Adrenal gland (tissue), 12 donors: ENCODE data around the gene PAX7. TPM values are rescaled to one million over a fixed set of nuclear protein-coding genes. Genes with fewer than 3 reads are reported as not detected.

Experiments used
- DNase-seq, 7 donors: peaks; one replicate each; pipeline ENCODE4 v3.0.0-alpha.2; 2019 to 2020
- H3K27ac ChIP-seq, 5 donors: fragments of 200-600 bp; sonication (generic) in 4 of 5; 1 replicate in 3 of 5; 2 replicates in 2 of 5; pipeline versions ENCODE4 v1.5.1 to v1.8.0; 2016 to 2020; ENCODE audit warnings: mild to moderate bottlenecking in 1 of 5
- H3K27me3 ChIP-seq: fragments of 200-600 bp; 2 replicates; pipeline ENCODE4 v1.8.0; 2021
- H3K36me3 ChIP-seq, 2 donors: fragments of 200-600 bp; replicated peaks in 1 of 2; 1 replicate in 1 of 2; 2 replicates in 1 of 2; pipeline versions ENCODE4 v1.5.1 to v1.8.0; 2018 to 2022
- H3K4me1 ChIP-seq, 2 donors: fragments of 200-600 bp; replicated peaks in 1 of 2; 1 replicate in 1 of 2; 2 replicates in 1 of 2; pipeline versions ENCODE4 v1.5.1 to v1.8.0; 2018 to 2021
- H3K4me3 ChIP-seq, 4 donors: fragments of 200-600 bp; sonication (generic) in 3 of 4; one replicate each; pipeline ENCODE4 v1.5.1; 2016 to 2018
- H3K9me3 ChIP-seq, 3 donors: fragments of 200-600 bp; sonication (generic) in 1 of 3; replicated peaks in 1 of 3; 1 replicate in 2 of 3; 2 replicates in 1 of 3; pipeline versions ENCODE4 v1.5.1 to v1.8.0; 2016 to 2021
- POLR2A ChIP-seq, 2 donors: fragments of 450-650 bp; IDR thresholded peaks; one replicate each; pipeline ENCODE4 v1.6.1; 2017; ENCODE audit warnings: antibody characterized with exemption in 2 of 2, mild to moderate bottlenecking in 2 of 2, moderate library complexity in 1 of 2
- WGBS, 4 donors: extraction: QIAGEN DNeasy Blood & Tissue Kit in 2 of 4; methylation state at CpG; one replicate each; pipeline versions ENCODE4 v1.1.5 to v1.1.7; 2013 to 2017; 5-methylcytosine and 5-hydroxymethylcytosine counted together
- intact Hi-C, 2 donors: fragments of 100-400 bp; cut with DNase I; formaldehyde crosslinking; loops; one replicate each; pipeline versions ENCODE4 v1.14.1 to v1.15.0; 2022 to 2023
- polyA plus RNA-seq, 3 donors: library from polyadenylated mRNA; stranded (reverse); fragments of 200-250 nt in 2 of 3; fragments of 350-450 nt in 1 of 3; fragmentation: Illumina TruSeq in 1 of 3; extraction: RNeasy Lipid Tissue Mini Kit (QIAGEN cat#74804) in 1 of 3; gene quantifications; one replicate each; pipeline ENCODE4 v1.2.3, GENCODE V29; 2013 to 2014
- total RNA-seq, 9 donors: library from RNA; depleted of rRNA in 4 of 9; stranded (reverse); fragments of >200 nt in 4 of 9; fragments of 120-200 nt in 1 of 9; fragmentation: NEBNext Ultra II Directional in 1 of 9; extraction: Animal tissue kit (Norgen Biotek cat#: 25700) in 1 of 9; gene quantifications; one replicate each; pipeline versions ENCODE4 v1.1.0 to v1.2.4, GENCODE V29; 2013 to 2023
- TF ChIP-seq, protein P1 (sequence below), 6 experiments: fragments of 450-650 bp in 4 of 6; fragments of 200-600 bp in 2 of 6; sonication (generic) in 1 of 6; IDR thresholded peaks; 1 replicate in 5 of 6; 2 replicates in 1 of 6; pipeline versions ENCODE4 v1.5.1 to v1.8.0; 2016 to 2021; ENCODE audit warnings: antibody characterized with exemption in 6 of 6, mild to moderate bottlenecking in 2 of 6, moderate library complexity in 1 of 6
- donor health status: healthy with polysubstance abuse.
- donor health status: Bipolar disorder and iron deficiency.
- donor health status: DM: yes; HTN: yes; CAD: no.
- donor health status: DM: no; HTN: no; CAD: no.
- donor health status: DM: no; HTN: no; CAD: no.
- donor health status: DM: yes; HTN: yes; CAD: no.

The PAX7 gene
- total and polyA plus RNA-seq, 12 donors = not detected

DNA sequence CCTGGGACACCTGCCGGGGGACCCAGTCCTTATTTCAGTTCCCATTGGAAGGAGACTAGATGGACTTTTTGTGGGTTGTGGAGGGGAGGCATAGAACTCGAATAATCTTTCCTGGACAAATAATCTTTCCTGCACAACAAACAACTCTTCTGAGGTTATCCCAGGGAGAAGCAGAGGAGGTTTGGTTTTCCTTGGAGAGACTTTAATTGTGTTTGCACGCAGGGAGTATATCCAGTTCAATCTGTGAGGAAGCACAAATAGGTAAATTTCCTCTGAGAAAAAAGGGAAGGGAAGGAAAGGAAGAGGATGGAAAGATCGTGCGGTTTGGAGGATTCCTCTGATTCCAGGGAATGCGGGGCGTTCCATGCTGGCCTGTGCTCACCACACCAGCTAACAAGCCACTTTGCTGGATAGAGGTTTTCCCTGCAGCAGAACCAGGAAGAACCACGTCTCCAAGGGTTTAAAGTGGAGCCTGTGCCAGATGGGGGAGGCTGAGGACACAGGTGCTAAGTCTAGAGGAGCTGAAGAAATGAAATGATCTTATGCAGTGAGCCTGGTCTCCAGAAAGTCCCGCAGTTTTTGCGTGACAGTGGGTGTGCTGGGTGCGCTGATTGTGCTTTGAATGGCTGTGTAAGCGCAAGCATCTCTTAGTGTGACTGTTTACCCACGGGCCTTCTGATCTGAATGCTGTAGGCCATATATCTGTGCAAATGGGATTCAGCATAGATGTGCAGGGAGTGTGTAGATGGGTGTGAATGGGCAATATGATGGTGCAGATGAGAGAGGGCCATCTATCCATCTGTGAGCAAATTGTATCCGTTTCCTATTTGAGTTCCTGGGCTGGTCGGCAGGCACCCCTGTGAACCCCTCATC, 7.6 kb downstream of the PAX7 start:
- Histone ChIP-seq H3K27me3 (peaks cover 93% of the 10 kb centered on the region), H3K36me3 (no peaks in the 10 kb centered on the region), H3K4me3 (no peak overlapping the region), H3K27ac (no peak overlapping the region), H3K9me3 (no peaks in the 10 kb centered on the region), H3K4me1 (no peaks in the 10 kb centered on the region)
- no peak for DNase-seq
- intact Hi-C loops = no loop called here
- no peak for TF ChIP-seq POLR2A (IDR thresholded peaks at IDR 0.05)
- TF ChIP-seq, protein P1, sequence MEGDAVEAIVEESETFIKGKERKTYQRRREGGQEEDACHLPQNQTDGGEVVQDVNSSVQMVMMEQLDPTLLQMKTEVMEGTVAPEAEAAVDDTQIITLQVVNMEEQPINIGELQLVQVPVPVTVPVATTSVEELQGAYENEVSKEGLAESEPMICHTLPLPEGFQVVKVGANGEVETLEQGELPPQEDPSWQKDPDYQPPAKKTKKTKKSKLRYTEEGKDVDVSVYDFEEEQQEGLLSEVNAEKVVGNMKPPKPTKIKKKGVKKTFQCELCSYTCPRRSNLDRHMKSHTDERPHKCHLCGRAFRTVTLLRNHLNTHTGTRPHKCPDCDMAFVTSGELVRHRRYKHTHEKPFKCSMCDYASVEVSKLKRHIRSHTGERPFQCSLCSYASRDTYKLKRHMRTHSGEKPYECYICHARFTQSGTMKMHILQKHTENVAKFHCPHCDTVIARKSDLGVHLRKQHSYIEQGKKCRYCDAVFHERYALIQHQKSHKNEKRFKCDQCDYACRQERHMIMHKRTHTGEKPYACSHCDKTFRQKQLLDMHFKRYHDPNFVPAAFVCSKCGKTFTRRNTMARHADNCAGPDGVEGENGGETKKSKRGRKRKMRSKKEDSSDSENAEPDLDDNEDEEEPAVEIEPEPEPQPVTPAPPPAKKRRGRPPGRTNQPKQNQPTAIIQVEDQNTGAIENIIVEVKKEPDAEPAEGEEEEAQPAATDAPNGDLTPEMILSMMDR (IDR thresholded peaks at IDR 0.05) = no peak
- WGBS, 4 donors = 15 to 18% (median 16%) methylated on average over 13 to 15 of the region's 15 CpGs

DNA sequence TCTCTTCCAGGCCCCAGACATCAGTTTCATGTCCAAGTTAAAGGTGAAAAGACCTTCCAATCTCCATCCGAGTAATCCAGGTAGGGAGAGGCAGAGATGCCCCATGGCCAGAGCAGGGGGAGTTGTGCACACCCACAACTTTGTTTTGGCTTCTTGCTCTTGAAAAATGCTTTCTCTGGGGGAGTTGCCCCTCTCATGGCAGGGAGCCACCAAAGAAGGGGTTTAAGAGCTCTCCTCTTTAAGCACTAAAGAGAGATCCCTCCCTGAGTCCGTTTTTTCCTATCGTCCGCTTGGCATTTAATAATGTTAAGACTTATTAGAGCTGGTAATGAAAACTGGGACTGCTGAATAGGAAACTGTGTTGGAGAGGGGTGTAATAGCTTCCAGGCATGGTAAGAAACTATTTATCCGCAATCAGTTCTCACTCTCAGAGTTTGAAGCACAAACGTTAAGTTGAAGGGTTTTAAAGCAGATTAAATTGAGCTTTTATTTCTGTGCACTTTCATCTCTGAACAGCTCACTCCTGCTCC, 8.3 kb downstream of the PAX7 start:
- 10 to 16% (median 12%) methylated on average over 6 of the region's 6 CpGs for WGBS, 4 donors
- Histone ChIP-seq H3K36me3 (no peaks in the 10 kb centered on the region), H3K27me3 (peaks cover 93% of the 10 kb centered on the region), H3K27ac (no peak overlapping the region), H3K4me1 (no peaks in the 10 kb centered on the region), H3K4me3 (no peak overlapping the region), H3K9me3 (no peaks in the 10 kb centered on the region)
- DNase-seq = no peak
- intact Hi-C loops = no loop called here
- no peak for TF ChIP-seq POLR2A (IDR thresholded peaks at IDR 0.05)
- TF ChIP-seq, protein P1 (IDR thresholded peaks at IDR 0.05) = no peak

DNA sequence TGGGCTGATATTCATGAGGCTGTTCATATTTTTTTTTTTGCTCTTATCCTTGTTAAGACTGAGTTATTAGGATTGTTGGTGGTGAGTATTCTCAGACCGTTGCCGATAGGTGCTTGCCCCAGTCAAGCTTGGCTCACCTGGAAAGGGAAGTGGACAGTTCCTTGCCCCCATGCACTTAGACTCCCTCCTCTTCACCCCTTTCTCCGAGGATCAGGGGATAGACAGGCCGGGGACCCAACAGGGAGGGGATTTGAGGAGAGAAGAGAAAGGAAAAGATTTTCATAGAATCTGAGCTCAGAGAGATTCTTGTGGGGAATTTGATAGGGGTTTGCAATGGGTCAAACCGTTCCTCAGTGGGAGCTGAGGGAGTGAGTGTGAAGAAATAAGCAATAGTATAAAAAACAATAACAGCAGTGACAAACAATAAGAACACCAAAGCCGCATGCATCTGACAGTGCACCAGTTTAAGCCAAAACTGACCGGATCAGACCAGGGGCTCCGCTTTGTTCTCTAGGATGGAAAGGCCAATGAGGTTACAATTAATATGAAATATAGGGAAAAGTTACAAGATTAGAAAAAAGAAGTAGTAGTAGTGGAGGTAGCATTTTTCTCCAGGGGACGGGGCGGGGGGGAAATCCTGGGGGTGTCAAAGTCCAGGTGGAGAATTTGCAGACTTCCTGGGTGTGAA, 8.9 kb downstream of the PAX7 start:
- Histone ChIP-seq H3K27ac (no peak overlapping the region), H3K9me3 (no peaks in the 10 kb centered on the region), H3K27me3 (peaks cover 93% of the 10 kb centered on the region), H3K4me3 (no peak overlapping the region), H3K36me3 (no peaks in the 10 kb centered on the region), H3K4me1 (no peaks in the 10 kb centered on the region)
- DNase-seq = no peak
- TF ChIP-seq, protein P1 (IDR thresholded peaks at IDR 0.05) = no peak
- no peak for TF ChIP-seq POLR2A (IDR thresholded peaks at IDR 0.05)
- WGBS, 4 donors = 10 to 13% (median 12%) methylated on average over 10 of the region's 10 CpGs
- intact Hi-C loops = no loop called here

DNA sequence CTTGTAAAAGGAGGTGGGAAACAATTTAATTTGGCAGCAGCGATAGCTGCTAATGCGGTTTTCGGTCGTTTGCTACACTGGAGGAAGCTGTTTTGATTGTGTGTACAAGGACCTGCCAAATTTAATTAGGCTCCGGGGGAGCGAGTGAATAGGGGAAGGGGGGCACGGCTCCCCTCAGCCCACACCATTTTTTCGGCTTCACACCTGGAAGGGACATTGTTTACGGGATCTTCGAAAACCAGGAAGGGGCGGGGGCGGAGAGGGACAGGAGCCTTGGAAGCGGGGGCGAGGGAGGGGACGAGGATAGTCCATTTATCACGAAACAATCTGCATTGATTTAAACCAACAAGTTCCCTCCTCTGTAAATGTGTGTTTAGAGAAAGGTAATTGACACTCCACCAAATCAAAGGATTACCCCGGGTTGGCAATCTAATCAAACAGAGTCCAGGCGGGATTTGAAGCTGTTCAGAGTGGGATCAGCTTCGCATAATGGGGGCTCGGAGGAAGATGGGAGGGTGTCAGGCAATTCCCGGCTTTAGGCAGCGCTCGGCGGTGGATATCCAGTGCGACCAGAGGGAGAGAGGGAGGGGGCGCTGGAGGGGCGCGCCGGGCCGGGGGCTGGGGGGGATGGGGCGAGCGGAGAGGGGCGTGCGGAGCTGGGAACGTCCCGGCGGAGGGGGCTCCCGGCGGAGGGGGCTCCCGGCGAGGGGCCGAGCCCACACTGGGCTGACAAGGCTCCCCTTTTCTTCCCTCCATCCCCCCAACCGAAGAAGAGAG, 9.8 kb downstream of the PAX7 start:
- Histone ChIP-seq H3K36me3 (no peaks in the 10 kb centered on the region), H3K27me3 (peaks cover 96% of the 10 kb centered on the region)
- WGBS, 4 donors = 4 to 7% (median 5%) methylated on average over 37 to 43 of the region's 43 CpGs

More for the DNA sequence above, 9.8 kb downstream of the PAX7 start:
- TF ChIP-seq POLR2A (IDR thresholded peaks at IDR 0.05) = no peak
- TF ChIP-seq, protein P1 (IDR thresholded peaks at IDR 0.05) = no peak
- H3K27ac ChIP-seq = no peak overlapping the region
- H3K4me3 ChIP-seq = no peak overlapping the region
- H3K4me1 ChIP-seq = no peaks in the 10 kb centered on the region
- H3K9me3 ChIP-seq = no peaks in the 10 kb centered on the region
- intact Hi-C loops = no loop called here
- DNase-seq = no peak
